ENCODE measurements around the gene NTNG2. TPM values are rescaled to one million over a fixed set of nuclear protein-coding genes. Genes with fewer than 3 reads are reported as not detected.
"Not testable (repeated sequence)": the region's sequence is repeated elsewhere in the genome, so short reads cannot be mapped to it uniquely, and the experiment has no call there.

Gene NTNG2
- polyA plus RNA-seq, 4 donors = 0.17 to 0.64 (median 0.24) TPM

DNA sequence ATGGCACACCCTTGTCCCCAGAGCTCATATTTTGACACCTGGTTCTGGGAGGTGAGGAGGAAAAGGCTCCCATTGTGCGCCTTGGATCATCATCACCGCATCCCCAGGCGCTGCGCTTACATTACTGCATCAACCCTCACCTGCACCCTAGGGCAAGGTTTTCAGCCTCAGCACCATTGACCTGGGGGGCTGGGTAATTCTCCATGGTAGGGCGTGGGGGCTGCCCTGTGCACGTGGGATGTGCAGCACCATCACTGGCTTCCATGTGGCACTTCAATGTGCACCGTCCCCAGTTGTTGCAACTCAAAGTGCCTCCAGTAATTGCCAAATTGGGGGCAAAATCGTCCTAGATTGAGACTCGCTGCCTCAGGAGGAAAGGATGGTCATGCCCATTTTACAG lies 83.6 kb downstream of the NTNG2 start:
- DNase-seq (ENCODE audit: low read depth in 4 of 4, low spot score in 3 of 4) = no peak

DNA sequence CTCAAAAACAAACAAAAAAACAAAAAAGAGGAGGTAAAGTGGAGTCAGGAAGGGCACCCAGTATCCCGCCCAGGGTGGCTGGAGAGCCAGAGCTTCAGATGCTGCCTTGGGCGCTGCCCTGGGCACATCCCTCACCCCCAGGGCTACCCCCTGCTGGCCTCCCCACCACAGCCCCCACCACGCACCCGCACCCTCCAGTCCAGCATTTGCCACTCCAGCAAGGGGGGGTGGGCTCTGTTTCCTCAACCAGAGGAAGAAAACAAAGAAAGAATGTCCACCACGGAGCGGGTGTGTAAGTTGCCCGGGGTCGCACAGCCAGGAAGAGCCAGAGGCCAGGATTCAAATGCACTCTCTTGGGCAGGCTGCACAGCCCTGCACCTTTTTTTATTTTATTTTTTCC lies 86.1 kb downstream of the NTNG2 start:
- no peak for DNase-seq (ENCODE audit: low read depth in 4 of 4, low spot score in 3 of 4)

DNA sequence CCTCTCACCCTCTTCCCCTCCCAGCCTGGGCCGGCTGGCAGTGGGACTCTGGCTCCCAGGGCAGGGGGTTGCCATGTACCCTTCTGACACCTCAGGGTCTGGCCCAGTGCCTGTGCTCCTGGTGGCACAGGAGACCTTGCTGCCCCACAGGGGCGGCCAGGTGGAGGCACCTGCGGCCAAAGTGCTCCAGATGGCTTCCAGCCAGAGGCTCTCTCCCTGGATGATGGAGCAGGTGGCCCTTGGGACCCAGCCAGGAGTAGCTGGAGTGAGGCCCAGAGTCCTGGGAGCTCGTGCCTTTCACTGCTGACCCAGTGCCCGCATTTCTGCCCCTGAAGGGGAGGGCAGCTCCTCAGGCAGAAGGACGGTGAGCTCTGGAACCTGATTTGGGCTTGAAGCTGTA lies 87.3 kb downstream of the NTNG2 start:
- no peak for DNase-seq (ENCODE audit: low read depth in 4 of 4, low spot score in 3 of 4)

DNA sequence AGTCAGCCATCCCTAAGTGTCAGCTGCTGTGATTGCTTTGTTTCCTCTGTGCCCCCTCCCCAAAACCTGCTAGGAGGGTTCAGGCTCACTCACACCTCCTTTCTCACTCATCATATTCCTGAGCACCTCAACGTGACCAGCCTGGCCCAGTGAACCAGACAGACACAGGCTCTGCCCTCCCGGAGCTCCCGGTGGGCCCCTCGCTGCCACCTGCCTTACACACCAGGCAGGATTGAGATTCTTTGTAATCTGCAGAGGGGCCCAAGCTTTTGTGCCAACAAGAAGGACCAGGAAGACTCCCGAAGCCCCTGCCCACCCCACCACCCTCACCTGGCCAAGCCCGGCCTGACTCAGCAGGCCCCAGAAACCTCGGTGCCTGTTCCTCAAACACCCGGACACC lies 87.8 kb downstream of the NTNG2 start:
- no peak for DNase-seq (ENCODE audit: low read depth in 4 of 4, low spot score in 3 of 4)

- DNase-seq (ENCODE audit: low read depth in 4 of 4, low spot score in 3 of 4) = no peak
These were observed 88.7 kb downstream of the NTNG2 start for GRCh38 chr9:132250324-132251262.

- DNase-seq (ENCODE audit: low read depth in 4 of 4, low spot score in 3 of 4) = no peak
These were observed 99.0 kb downstream of the NTNG2 start for GRCh38 chr9:132260846-132261245.

DNA sequence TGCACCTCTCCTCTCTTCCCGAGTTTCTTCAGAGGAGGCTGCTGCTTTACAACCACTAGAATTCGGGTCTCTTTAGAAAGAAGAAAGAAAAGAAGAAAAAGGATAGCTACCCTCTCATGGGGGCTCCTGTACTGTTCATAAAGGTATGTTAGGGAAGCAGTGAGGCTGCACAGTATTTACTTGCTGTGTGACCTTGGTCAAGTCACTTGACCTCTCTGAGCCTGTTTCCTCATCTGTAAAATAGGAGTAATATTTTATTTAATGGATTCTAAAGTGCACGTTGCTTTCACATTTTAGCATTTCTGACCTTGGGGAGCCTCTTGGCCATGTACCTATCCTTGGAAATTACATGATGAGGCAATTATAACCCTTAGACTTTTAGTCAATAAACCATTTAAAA lies 104.2 kb downstream of the NTNG2 start:
- DNase-seq (ENCODE audit: low read depth in 4 of 4, low spot score in 3 of 4) = no peak

GRCh38 chr9:132267660-132268059 lies 105.8 kb downstream of the NTNG2 start:
- DNase-seq (ENCODE audit: low read depth in 4 of 4, low spot score in 3 of 4) = no peak

GRCh38 chr9:132268725-132269352 lies 107.0 kb downstream of the NTNG2 start:
- peak in 3 of 4 donors; percentile 38 to 58 (median 42) for DNase-seq (ENCODE audit: low read depth in 4 of 4, low spot score in 3 of 4)

GRCh38 chr9:132269704-132270516 lies 108.1 kb downstream of the NTNG2 start:
- DNase-seq (ENCODE audit: low read depth in 4 of 4, low spot score in 3 of 4) = not testable (repeated sequence)

DNA sequence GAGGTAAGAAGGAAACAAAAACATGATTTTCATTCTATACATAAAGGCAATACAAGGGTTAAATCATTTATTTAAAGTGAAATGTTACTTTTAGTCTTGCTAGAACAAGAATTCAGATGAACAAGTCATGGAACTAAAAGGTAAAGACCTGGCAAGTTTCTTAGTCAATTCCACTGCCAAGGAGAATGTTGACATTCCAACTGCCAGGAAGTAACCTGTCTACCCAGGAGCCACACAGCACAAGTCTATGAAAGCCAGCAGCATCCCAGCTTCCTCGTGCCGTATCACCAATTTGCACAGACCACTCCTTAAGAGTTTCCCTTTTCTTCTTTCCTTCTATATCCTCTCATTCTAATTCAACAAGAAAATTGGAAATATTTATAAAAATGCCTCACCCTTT lies 113.0 kb downstream of the NTNG2 start:
- DNase-seq (ENCODE audit: low read depth in 4 of 4, low spot score in 3 of 4) = no peak

DNA sequence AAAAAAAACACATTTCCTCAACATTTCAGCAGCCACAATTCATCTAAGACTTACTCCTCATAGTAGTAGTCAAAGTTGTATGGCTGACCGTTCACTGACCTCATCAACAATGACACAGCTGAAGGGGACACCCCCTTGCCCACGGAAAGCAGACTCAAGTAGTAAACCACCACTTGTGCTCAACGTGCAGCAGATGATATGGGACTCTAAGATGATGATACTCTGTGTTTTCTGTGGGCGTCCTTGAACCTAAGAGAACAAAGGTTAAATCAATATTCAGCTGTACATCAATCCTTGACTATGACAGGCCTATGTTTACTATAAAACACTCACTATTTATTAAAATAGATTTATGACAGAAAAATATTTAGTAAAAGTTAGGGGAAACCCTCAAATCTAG lies 121.3 kb downstream of the NTNG2 start:
- no peak for DNase-seq (ENCODE audit: low read depth in 4 of 4, low spot score in 3 of 4)

GRCh38 chr9:132283863-132284262 lies 122.0 kb downstream of the NTNG2 start:
- no peak for DNase-seq (ENCODE audit: low read depth in 4 of 4, low spot score in 3 of 4)

DNA sequence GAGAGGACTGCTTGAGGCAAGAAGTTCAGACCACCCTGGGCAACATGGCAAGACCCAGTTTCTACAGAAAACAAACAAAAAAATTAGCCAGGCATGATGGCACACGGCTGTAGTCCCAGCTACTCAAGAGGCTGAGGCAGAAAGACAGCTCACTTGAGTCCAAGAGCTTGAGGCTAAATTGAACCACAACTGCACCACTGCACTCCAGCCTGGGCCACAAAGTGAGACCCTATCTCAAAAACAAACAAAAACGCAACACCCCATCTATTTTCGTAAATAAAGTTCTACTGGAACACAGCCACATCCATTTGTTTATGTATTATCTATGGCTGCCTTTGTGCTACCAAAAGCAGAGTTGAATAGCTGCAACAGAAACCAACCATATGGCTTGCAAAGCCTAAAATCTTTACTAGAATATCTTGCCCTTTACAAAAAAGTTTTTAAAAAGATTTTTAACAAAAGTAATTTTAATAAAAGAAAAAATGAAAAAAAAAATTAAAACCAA lies 125.5 kb downstream of the NTNG2 start:
- DNase-seq (ENCODE audit: low read depth in 4 of 4, low spot score in 3 of 4) = no peak

- DNase-seq (ENCODE audit: low read depth in 4 of 4, low spot score in 3 of 4) = no peak
These were observed 126.5 kb downstream of the NTNG2 start for GRCh38 chr9:132288361-132288760.

DNA sequence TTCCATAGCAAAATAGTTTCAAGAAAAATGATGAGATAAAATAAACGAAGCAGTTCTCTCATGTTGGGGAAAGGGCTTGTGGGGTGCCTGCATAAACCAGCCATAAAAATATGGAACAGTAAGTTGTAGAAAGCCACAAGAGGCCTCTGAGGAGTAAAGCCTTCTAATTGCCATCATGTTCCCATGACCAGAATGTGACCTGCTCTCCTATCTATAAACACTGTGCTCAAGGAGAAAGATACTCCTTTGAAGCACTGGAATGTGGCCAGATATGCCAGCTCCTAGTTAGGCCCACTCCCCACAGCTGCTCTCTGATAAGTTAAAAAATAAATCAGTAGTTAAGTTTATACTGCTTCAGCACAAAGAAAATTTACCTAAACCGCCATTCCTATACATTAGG lies 127.1 kb downstream of the NTNG2 start:
- no peak for DNase-seq (ENCODE audit: low read depth in 4 of 4, low spot score in 3 of 4)

DNA sequence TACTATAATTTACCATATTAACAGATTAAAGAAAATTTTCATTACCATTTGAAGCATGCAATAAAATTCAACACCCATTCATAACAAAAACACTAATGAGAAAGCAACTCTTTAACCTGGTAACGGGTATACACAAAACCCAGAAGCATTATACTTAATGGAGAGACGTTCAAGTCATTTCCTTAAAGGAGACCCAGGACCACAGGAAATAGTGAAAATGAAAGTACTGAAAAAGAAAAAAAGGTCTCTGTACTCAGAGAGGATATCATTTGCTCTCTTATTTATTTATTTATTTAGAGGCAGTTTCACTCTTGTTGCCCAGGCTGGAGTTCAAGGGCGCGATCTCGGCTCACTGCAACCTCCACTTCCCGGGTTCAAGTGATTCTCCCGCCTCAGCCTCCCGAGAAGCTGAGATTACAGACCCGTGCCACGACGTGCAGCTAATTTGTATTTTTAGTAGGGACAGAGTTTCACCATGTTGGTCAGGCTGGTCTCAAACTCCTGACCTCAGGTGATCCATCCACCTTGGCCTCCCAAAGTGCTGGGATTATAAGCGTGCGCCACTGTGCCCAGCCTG lies 131.4 kb downstream of the NTNG2 start:
- DNase-seq (ENCODE audit: low read depth in 4 of 4, low spot score in 3 of 4) = no peak

Measured in right renal pelvis (tissue), 4 donors.